Right lung (tissue), 5 donors: Measurements from ENCODE around the gene SLC12A6. TPM values are rescaled to one million over a fixed set of nuclear protein-coding genes. Genes with fewer than 3 reads are reported as not detected.
"Not testable (repeated sequence)": the region's sequence is repeated elsewhere in the genome, so short reads cannot be mapped to it uniquely, and the experiment has no call there.

Experiments used
- DNase-seq, 2 donors: peaks; one replicate each; pipeline ENCODE4 v3.0.0-alpha.2; 2013
- polyA plus RNA-seq, 5 donors: library from polyadenylated mRNA; unstranded; fragments of 120-200 nt; gene quantifications; one replicate each; pipeline versions ENCODE4 v1.2.1 to v1.2.3, GENCODE V29; 2013; ENCODE audit warnings: inconsistent platforms in 1 of 5, low replicate concordance in 1 of 5; ENCODE audit not compliant: insufficient read length in 5 of 5, insufficient read depth in 1 of 5

Gene SLC12A6
- polyA plus RNA-seq, 5 donors = 18.1 to 39.2 (median 29.9) TPM

GRCh38 chr15:34358948-34359347 is 21.4 kb upstream of the SLC12A6 start:
- no peak for DNase-seq

- DNase-seq = no peak
Observed at GRCh38 chr15:34358367-34358766, 20.8 kb upstream of the SLC12A6 start.

DNA sequence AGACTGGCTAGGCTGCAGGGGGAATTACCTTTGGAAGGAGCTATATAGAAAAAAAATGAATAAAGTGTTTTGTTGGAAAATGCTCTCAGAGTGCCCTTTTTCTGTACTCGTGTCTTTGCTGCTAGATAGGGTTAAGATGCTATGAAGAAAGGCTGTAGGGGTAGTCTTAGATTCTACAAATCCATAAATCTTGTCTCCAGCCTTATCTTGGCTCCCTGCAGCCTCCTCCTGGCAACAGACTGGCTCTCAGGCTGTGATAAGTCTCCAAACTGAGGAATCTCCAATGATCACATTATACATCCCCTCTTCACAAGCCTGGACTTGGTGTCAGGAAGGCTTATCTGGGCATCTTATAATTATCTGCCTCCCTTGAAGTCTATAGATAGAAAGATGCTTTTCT is 20.1 kb upstream of the SLC12A6 start:
- no peak for DNase-seq

GRCh38 chr15:34355241-34355640 is 17.7 kb upstream of the SLC12A6 start:
- DNase-seq = no peak

DNA sequence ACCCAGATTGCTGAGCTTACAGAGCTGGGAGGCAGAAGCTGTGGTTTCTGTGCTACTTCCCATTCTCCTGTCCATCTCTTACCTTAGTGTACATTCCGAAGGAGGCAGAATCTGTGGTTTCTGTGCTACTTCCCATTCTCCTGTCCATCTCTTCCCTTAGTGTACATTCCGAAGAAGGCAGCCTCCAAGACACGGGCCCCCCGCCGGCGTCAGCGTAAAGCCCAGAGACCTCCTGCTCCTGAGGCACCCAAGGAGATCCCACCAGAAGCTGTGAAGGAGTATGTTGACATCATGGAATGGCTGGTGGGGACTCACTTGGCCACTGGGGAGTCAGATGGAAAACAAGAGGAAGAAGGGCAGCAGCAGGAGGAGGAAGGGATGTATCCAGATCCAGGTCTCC is 16.7 kb upstream of the SLC12A6 start:
- no peak for DNase-seq

DNA sequence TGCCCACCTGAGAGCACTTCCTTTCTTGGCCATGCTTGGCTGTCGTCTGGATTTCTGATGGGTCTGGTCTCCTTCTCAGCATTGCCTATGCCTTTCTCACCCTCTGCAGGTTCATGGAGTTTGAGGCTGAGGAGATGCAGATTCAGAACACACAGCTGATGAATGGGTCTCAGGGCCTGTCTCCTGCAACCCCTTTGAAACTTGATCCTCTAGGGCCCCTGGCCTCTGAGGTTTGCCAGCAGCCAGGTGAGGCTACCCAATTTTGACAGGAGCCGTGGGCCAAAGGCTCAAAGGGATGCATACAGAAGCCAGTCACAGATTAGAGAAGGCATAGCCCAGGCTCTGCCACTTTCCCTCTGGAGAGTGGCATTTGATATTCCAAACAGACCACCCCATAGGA is 16.0 kb upstream of the SLC12A6 start:
- no peak for DNase-seq

DNA sequence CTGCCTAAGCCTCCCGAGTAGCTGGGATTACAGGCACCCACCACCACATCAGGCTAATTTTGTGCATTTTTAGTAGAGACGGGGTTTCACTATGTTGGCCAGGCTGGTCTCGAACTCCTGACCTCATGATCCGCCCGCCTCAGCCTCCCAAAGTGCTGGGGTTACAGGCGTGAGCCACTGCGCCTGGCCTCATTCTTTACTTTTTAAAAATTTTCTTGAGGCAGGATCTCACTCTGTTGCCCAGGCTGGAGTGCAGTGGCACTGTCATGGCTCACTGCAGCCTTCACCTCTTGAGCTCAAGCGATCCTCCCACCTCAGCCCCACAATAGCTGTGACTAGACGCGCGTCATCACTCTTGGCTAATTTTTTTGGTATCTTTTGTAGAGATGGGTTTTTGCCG is 15.4 kb upstream of the SLC12A6 start:
- not testable (repeated sequence) for DNase-seq

- DNase-seq = no peak
Observed at GRCh38 chr15:34349769-34350168, 12.2 kb upstream of the SLC12A6 start.

DNA sequence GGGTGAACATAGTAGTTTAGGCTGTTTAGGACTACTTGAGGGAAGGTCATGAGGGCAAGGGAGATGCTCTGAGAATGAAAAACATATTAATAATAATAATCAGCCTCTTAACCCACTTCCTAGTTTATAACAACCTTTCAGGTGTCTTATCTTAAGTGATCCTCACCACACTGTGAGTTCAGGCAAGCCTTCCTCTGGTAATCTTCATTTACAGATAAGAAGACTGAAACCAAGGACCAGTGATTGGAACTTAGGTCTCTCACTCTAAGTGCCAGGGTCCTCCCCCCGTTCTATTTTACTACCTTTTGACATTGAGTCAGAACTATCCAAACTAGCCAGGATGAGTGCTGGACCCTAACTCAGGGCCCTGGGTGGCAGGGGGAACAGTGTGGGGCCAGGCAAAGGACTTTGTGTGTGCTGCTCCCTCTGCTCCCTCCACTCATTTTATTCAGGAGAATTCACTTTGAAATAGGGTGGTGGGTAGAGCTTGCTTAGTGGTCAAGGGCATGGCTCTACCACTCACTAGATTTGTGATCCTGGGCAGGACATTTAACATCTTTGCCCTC is 11.2 kb upstream of the SLC12A6 start:
- DNase-seq = no peak

DNA sequence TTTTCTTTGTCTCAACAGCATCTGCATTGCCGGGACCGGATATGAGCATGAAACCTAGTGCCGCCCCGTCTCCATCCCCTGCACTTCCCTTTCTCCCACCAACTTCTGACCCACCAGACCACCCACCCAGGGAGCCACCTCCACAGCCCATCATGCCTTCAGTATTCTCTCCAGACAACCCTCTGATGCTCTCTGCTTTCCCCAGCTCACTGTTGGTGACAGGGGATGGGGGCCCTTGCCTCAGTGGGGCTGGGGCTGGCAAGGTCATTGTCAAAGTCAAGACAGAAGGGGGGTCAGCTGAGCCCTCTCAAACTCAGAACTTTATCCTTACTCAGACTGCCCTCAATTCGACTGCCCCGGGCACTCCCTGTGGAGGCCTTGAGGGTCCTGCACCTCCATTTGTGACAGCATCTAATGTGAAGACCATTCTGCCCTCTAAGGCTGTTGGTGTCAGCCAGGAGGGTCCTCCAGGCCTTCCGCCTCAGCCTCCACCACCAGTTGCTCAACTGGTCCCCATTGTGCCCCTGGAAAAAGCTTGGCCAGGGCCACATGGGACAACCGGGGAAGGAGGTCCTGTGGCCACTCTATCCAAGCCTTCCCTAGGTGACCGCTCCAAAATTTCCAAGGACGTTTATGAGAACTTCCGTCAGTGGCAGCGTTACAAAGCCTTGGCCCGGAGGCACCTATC is 10.5 kb upstream of the SLC12A6 start:
- no peak for DNase-seq

DNA sequence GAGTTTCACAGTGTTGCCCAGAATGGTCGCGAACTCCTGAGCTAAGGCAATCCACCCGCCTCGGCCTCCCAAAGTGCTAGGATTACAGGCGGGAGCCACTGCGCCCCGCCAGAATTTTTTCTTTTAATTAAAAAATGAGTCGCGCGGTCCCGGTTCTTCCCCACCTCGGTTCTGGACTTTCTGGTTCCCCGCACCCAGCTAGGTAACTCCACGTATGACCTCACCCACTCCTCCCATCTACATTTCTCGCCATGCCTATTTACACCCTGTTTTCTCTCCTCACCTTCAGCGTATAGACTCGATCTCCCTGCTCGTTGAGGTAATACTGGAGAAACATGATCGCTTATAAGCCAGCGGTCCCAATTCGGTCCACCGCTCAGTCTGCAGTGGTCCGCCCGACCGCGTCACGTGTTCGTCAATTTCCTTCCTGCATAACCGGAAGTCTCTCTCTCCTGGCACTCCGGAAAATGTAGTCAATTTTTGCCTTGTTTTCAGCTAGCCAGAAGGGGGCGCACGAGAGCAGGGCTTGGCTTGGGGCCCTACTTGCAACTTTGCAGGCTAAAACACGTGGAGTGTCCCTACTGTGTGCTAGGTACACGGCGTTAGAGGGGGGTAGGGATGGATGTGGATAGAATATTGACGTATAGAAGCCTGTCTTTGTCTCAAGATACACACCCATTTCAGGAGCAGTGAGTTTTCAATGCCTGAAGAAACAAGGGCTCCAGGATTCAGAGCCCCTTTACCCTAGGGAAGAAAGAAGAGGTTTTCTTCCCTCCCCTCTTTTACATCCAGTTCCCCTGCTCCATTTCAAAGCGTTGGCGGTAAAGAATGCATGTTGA is 5.4 kb upstream of the SLC12A6 start, which contains the start of the genes NOP10 and NUTM1:
NOP10 (minus strand) TSS at position 400 of the 839 bp plus-strand sequence; CDS start at position 337, 63 bp downstream.
NUTM1 (plus strand) TSS at position 579 of the 839 bp plus-strand sequence. CDS start 382 bp downstream, outside the sequence.
- DNase-seq = peak; percentile 87 to 92

GRCh38 chr15:34342213-34342736 is 4.7 kb upstream of the SLC12A6 start:
- not testable (repeated sequence) for DNase-seq

- no peak for DNase-seq
Observed at GRCh38 chr15:34341381-34342212, 4.0 kb upstream of the SLC12A6 start.

GRCh38 chr15:34339946-34340345 is 2.4 kb upstream of the SLC12A6 start:
- no peak for DNase-seq

DNA sequence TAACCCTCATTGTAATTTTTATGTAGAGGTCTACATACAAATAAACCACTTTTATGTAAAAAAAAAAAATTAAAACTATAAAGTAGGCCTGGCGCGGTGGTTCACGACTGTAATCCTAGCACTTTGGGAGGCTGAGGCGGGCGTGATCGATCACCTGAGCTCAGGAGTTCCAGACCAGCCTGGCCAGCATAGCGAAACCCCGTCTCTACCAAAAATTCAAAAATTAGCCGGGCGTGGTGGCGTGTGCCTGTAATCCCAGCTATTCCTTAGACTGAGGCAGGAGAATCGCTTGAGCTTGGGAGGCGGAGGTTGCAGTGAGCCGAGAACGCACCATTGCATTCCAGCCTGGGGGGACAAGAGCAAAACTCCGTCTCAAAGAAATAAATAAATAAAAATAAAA is 766 bp upstream of the SLC12A6 start:
- no peak for DNase-seq

- no peak for DNase-seq
Observed at GRCh38 chr15:34336991-34337556, 507 bp downstream of the SLC12A6 start.

- DNase-seq = no peak
Observed at GRCh38 chr15:34336231-34336990, 1.2 kb downstream of the SLC12A6 start.

GRCh38 chr15:34335176-34336032 is 2.2 kb downstream of the SLC12A6 start:
- DNase-seq = no peak

GRCh38 chr15:34334672-34335071 is 2.9 kb downstream of the SLC12A6 start:
- DNase-seq = peak in 1 of 2 donors; percentile 30
